ENCODE data around the gene DRC3. TPM values are rescaled to one million over a fixed set of nuclear protein-coding genes. Genes with fewer than 3 reads are reported as not detected.

The DRC3 gene
- total RNA-seq, 1 experiment from 2014 or later, result 2.4 TPM

GRCh38 chr17:18014006-18014405, 41.3 kb downstream of the DRC3 start:
- intact Hi-C loops (cut with micrococcal nuclease), result no loop called here
- Histone ChIP-seq H3K79me2 (ENCODE audit: insufficient read depth, low read length) (no peaks in the 10 kb centered on the region), H3K4me3 (replicated peaks in 1 of 2; ENCODE audit: low read depth in 1 of 2, low read length in 2 of 2) (no peak overlapping the region), H3K27me3 (ENCODE audit: insufficient read depth, low read length) (no peaks in the 10 kb centered on the region), H4K20me1 (ENCODE audit: insufficient read depth) (no peaks in the 10 kb centered on the region), H3K36me3 (ENCODE audit: control insufficient read depth in 1 of 2, insufficient read depth in 2 of 2, low read length in 2 of 2) (peaks cover 0 to 3% of the 10 kb centered on the region in 2 experiments; a peak in 1 of 4 replicates), H2AFZ (ENCODE audit: low read depth, low read length, poor library complexity, severe bottlenecking) (no peak overlapping the region), H3K27ac (ENCODE audit: low read depth, low read length) (no peak overlapping the region), H3K9ac (ENCODE audit: low read length) (no peak overlapping the region), H3K9me2 (ENCODE audit: insufficient read depth) (no peaks in the 10 kb centered on the region), H3K9me3 (ENCODE audit: control insufficient read depth in 1 of 2, insufficient read depth in 1 of 2, low read depth in 1 of 2, low read length in 2 of 2) (no peaks in the 10 kb centered on the region), H3K4me1 (ENCODE audit: control insufficient read depth in 1 of 2, insufficient read depth in 2 of 2, low read length in 2 of 2) (no peaks in the 10 kb centered on the region), H3K4me2 (ENCODE audit: low read length) (no peak overlapping the region)
- ATAC-seq, result no peak
- no TSS peak for BruUV-seq (replicated peaks)
- TF ChIP-seq CEBPB (IDR thresholded peaks at IDR 0.05; ENCODE audit: low read depth) (no peak), POLR2A (IDR thresholded peaks at IDR 0.05; ENCODE audit: borderline replicate concordance, extremely low read depth, insufficient read depth, insufficient read length) (no peak), EZH2 (IDR thresholded peaks at IDR 0.05) (no peak), JUND (IDR thresholded peaks at IDR 0.05) (no peak), SRF (IDR thresholded peaks at IDR 0.05; ENCODE audit: low read depth) (no peak), ZNF274 (IDR thresholded peaks at IDR 0.05; ENCODE audit: low read depth, low read length) (no peak), ZFX (IDR thresholded peaks at IDR 0.05) (no peak), SP1 (IDR thresholded peaks at IDR 0.05; ENCODE audit: low read depth) (no peak), ZBTB33 (IDR thresholded peaks at IDR 0.05; ENCODE audit: extremely low read depth, insufficient replicate concordance, low read length) (no peak), POLR2AphosphoS5 (IDR thresholded peaks at IDR 0.05; ENCODE audit: low read depth, low read length) (no peak), CBX3 (IDR thresholded peaks at IDR 0.05; ENCODE audit: low read depth) (no peak), TCF7L2 (IDR thresholded peaks at IDR 0.05; ENCODE audit: borderline replicate concordance, extremely low read depth, insufficient read depth, insufficient read length) (no peak)
- TF ChIP-seq, protein P1, sequence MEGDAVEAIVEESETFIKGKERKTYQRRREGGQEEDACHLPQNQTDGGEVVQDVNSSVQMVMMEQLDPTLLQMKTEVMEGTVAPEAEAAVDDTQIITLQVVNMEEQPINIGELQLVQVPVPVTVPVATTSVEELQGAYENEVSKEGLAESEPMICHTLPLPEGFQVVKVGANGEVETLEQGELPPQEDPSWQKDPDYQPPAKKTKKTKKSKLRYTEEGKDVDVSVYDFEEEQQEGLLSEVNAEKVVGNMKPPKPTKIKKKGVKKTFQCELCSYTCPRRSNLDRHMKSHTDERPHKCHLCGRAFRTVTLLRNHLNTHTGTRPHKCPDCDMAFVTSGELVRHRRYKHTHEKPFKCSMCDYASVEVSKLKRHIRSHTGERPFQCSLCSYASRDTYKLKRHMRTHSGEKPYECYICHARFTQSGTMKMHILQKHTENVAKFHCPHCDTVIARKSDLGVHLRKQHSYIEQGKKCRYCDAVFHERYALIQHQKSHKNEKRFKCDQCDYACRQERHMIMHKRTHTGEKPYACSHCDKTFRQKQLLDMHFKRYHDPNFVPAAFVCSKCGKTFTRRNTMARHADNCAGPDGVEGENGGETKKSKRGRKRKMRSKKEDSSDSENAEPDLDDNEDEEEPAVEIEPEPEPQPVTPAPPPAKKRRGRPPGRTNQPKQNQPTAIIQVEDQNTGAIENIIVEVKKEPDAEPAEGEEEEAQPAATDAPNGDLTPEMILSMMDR (IDR thresholded peaks at IDR 0.05 in 2 of 3, conservative IDR thresholded peaks at IDR 0.05 in 1 of 3; ENCODE audit: borderline replicate concordance in 1 of 3, insufficient read depth in 1 of 3, low read depth in 2 of 3, low read length in 2 of 3), result no peak
- TF ChIP-seq, protein P2, sequence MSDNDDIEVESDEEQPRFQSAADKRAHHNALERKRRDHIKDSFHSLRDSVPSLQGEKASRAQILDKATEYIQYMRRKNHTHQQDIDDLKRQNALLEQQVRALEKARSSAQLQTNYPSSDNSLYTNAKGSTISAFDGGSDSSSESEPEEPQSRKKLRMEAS (IDR thresholded peaks at IDR 0.05), result no peak
- CTCF ChIA-PET, result no interaction called here
- POLR2A ChIA-PET, result no interaction called here
- DNase-seq (ENCODE audit: low read depth, low spot score), result no peak
- RAD21 ChIA-PET (ENCODE audit: low non-redundant PET in 1 of 2, low total read pairs in 2 of 2, uncharacterized antibody in 2 of 2, unreplicated experiment in 2 of 2), result no interaction called here

Measured in HCT116 (cell line).